ENCODE data around the gene DISC1.
"Not testable (repeated sequence)": the region's sequence is repeated elsewhere in the genome, so short reads cannot be mapped to it uniquely, and the experiment has no call there.

The DISC1 gene

GRCh38 chr1:231964961-231965360, 338.4 kb downstream of the DISC1 start:
- no peak for DNase-seq (ENCODE audit: low spot score)

DNA sequence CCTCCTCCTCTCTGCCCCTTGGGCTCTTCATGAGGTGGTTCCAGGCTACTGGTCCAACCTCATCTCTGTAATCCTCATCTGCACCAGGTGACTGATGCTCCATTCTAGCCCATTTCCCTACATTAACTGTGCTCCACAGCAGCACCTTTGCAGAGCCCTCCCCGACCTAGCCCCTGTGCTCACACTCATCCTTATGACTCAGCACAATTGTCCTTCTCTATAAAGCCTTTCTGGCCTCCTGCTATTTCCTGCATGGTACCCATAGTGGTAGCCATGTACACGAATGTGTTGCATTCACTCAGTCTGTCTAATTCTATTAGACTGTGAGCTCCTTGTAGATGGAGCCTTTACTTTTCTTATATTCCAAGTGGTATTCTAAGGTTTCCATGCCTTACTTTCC, 339.0 kb downstream of the DISC1 start:
- DNase-seq (ENCODE audit: low spot score): no peak

DNA sequence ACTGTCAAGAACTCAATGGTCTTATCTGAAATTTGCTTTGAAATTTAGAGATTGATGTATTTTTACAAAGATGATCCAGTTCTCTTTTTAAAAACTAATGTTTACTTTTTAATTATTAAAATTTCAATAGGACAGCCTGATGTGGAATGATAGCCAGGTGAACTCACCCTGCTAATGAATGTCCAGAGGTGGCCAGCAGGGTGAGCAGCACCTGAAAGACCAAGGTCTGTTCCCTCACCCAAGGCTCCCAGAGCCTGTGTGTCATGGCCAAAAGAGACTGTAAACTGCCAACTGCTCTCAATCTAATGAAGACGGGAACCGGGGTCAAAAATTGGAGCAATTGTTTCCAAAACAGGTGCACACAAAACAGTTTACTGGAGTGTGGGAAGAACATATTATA, 340.4 kb downstream of the DISC1 start:
- DNase-seq (ENCODE audit: low spot score): no peak

GRCh38 chr1:231969076-231969475, 342.5 kb downstream of the DISC1 start:
- DNase-seq (ENCODE audit: low spot score): no peak

DNA sequence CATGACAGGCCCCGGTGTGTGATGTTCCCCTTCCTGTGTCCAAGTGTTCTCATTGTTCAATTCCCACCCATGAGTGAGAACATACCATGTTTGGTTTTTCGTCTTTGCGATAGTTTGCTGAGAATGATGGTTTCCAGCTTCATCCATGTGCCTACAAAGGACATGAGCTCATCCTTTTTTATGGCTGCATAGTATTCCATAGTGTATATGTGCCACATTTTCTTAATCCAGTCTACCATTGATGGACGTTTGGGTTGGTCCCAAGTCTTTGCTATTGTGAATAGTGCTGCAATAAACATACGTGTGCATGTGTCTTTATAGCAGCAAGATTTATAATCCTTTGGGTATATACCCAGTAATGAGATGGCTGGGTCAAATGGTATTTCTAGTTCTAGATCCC, 343.2 kb downstream of the DISC1 start:
- not testable (repeated sequence) for DNase-seq (ENCODE audit: low spot score)

DNA sequence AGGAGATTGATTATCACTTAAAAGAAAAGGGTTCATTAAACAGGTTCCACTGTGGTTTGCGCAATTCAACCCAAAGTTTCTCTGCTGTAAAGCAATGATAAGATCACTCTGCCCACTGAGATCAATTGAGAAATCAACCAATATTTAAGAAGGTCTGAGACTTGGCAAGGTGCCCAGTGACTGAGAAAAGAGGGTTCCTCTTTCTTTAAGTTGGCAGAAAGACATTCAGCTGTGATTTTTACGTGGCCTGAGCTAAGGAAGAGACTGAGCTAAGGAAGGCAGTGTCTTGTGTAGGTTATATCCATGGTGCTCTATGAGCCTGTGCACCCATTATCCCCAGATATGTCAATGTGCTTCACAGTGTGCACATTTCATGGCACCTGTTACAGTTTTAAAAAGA, 344.1 kb downstream of the DISC1 start:
- DNase-seq (ENCODE audit: low spot score): no peak

DNA sequence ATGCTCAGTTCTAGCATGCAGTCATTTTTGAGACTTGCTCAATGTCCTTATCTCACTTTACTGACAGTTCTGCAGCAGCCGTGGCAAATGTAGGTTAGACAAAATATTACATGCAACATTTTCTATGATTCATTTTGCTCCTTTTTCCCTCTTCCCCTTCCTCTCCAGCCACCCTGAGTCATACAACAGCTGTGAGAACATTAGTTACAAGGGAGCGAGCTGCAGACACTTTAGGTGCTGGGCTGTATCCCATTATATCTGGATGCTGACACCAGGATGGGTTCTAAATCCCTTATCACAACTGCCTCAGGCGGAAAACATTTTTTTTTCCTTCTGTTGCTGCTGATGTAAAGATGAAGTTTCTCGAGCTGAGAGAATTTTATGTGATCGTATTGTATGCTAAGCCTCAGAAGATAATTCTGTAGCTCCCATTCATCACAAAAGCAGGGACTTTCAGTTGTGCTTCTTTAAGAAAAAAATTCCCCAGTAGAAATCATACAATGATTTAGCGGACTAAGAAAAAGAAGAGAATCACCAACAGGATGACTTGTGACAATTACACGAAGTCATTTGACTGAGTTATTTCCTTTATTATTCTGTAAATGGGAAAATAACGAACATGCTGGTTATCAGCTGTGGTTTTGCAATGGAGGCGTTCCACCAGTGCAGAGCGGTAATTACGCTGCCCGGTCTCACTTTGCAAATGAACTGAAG, 345.0 kb downstream of the DISC1 start:
- DNase-seq (ENCODE audit: low spot score): no peak

DNA sequence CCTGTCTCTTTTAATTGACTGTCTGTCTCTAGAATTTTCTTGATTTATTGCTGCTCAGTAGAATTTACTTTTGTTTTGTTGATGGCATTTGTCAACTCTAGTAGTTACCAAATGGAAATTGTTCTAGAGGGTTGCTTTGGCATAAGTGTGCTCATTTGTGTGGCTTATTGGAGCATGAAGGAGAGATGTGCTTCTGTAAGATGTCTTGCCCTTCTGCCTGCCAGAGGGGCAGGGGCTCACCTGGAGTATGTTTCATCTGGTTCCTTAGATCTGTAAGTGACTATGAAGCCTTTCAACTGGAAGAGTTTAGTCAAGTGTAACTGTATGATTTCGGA, 345.5 kb downstream of the DISC1 start:
- DNase-seq (ENCODE audit: low spot score): no peak

DNA sequence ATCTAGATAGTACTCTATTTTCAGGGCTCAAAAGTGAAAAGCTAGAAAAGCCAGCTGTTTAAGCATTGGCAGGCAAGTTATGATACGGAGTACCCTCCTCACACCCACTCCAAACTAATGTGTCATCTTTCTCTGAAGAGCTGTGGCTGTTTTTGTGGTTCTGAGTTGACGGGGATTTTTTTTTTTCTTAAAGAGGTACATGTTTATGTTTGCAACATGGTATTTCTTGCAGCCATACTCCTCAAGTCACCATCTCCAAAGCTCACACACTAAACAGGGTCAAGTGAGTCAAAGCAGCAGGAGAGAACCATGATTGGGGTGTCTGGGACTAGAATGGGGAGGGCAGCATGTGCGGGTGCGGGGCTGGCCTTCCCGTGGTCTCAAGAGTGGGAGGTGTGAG, 347.2 kb downstream of the DISC1 start:
- DNase-seq (ENCODE audit: low spot score): no peak

GRCh38 chr1:231976231-231976630, 349.6 kb downstream of the DISC1 start:
- DNase-seq (ENCODE audit: low spot score): no peak

- DNase-seq (ENCODE audit: low spot score): no peak
Measured at GRCh38 chr1:231981675-231982074, 355.1 kb downstream of the DISC1 start.

DNA sequence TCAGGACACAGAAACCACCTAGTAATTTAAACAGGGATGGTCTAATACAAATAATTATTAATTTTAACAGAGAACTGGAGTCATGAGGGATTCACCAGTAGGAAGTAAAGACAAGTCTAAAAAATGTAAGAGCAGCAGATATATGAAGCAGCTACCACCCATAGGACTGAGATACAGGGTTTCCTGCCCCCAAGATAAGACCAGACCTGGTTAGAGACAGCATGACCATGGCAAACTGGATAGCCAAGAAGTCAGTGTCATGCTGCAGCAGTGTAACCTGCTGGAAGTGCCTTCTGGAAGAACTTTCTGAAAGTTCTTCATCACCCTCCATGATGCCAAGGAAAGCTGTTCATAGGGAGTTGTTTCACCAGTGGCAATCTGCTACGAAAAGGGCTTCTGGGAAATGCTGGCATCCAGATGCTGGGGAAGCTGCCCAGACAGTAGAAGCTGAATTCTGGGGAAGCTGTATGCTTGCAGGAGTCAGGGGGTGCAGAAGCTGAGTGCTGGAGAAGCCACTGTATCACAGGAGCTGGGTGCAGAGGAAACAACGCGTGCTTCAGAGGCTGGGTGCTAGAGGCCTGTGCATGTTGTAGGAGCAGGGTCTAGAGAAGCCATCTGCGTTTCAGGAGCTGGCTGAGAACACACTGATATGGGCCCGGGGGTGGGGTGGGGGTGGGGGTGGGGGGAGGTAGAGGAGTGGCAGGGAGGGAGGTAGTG, 356.4 kb downstream of the DISC1 start:
- no peak for DNase-seq (ENCODE audit: low spot score)

DNA sequence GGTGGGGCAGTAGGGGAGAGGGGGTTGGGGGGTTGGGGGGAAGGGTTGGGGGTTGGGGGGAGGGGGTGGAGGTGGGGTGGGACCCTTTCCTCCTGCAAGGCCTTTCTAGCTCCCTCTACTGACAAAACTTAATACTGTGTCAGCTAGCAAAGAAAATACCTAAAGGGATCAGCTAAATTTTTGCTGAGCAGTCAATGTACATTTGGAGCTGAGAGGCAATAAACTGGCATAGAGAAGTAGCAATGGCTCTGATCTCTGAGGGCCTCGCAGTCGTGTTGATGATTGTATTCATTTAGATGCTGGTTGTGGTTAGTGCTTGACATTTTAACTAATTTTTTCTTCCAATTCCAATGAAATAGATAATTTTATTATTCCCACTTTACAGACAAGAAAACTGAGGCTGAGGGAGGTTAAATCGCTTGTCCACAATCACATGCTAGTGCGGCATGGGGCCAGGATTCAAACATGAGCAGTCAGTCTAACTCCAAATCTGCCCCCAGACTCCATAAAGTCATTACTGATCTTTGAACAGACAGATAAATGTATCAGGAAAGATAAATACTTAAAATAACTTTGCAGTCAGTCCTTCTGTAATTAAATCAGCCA, 357.1 kb downstream of the DISC1 start:
- DNase-seq (ENCODE audit: low spot score): no peak

- no peak for DNase-seq (ENCODE audit: low spot score)
Measured at GRCh38 chr1:231985296-231986023, 358.9 kb downstream of the DISC1 start.

DNA sequence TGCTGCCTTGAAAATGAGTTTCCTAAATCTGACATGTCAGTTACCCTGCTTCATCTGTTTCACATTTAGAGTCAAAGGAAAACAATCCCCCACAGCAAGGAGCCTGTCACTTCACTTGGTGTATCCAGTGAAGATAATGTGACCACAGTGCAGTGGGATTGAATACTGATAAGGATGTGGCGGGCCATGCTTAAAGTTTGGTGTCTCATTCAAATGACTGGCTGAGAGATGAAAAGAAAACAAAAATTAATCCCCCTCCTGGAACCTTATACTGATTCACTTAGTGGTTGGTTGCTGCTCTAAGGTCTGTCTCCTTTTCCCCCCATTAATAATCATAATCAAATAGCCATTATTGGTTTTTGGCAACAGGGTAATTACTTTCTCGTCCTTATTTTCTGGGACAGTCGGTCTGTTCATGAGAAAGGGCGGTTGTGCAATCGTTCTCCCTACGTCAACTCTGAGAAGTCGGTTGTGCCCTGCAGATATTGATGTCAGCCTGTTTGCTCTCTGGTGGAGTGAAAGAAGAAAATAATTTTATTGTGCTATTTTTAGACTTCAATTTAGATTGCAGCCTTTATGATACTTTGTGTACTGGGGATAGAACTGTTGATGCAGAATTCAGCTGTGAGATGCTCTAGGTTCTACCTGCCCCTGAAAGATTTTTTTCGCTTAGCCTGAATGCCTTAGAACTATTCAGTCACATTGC, 360.2 kb downstream of the DISC1 start:
- no peak for DNase-seq (ENCODE audit: low spot score)

- no peak for DNase-seq (ENCODE audit: low spot score)
Measured at GRCh38 chr1:231990388-231990787, 363.8 kb downstream of the DISC1 start.

DNA sequence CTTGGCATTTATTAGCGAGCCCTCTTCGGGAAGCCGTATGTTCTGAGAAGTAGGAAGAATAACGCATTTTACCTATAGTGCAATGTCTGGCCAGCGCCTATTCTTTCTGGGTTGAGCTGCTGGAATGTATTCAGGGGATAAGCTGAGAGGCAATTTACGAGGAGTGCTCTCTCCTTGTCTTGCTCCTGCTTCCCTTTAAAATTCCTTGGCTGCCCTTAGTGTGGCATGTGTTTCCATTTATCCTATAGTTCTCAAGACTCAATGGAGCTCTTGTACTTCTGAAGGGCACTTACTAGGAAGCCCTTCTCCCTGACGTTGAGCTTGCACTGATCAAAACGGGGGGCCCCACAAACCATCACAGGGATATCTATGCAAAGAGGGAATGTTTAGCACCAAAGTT, 364.6 kb downstream of the DISC1 start:
- DNase-seq (ENCODE audit: low spot score): no peak

- no peak for DNase-seq (ENCODE audit: low spot score)
Measured at GRCh38 chr1:231993968-231994455, 367.4 kb downstream of the DISC1 start.

- no peak for DNase-seq (ENCODE audit: low spot score)
Measured at GRCh38 chr1:231998791-231999190, 372.2 kb downstream of the DISC1 start.

- DNase-seq (ENCODE audit: low spot score): no peak
Measured at GRCh38 chr1:232005300-232005699, 378.7 kb downstream of the DISC1 start.

- DNase-seq (ENCODE audit: low spot score): no peak
Measured at GRCh38 chr1:232009741-232010140, 383.2 kb downstream of the DISC1 start.

GRCh38 chr1:232011961-232012360, 385.4 kb downstream of the DISC1 start:
- no peak for DNase-seq (ENCODE audit: low spot score)
